GM18517 (cell line): ENCODE measurements around the gene GABARAP.

ENCODE experiments used
- ATAC-seq: cut with Tn5 transposase; IDR thresholded peaks from one replicate; pipeline ENCODE4 v1.9.1; 2021; ENCODE audit warnings: mild to moderate bottlenecking, moderate library complexity; ENCODE audit not compliant: unreplicated experiment

Gene GABARAP

DNA sequence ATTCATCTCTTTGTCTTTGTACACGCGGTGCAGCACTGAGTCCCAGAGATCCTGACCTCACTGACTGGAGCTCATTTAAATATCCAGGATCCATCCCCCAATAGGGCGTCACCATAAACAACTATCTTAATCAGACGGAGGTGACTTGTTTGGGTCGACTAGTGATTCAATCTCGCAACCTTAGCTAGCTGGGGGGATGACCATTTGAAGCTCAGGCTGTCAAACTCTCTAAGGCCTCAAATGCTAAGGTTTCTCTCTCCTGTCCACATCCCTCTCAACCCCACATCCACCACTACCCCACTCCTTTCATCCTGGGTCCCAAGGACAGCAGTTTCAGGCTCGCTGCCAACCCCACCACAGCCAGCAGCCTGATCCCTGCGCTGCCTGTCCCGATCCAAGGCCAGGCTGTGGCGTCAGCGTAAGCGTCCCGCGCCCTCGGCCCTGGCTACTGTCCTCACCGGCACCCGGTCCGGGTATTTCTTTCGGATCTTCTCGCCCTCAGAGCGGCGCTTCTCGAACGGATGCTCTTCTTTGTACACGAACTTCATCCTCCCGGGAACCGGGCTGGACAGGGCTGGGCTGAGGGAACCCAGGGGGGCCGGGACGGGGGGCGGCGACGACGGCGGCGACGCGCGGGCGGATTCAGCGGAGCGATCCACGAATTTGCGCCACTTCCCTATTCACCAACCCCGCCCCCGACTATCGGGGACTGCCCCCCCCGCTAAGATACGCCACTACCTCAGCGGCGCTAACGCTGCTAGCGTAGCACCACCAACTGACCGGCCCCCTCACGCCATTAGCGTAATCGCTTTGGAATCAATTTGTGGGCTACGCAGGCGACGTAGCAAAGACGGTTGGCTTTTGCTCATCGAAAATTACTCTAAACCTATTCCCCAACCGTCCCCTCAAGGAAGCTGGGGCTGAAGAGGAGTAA lies at the start of gene GABARAP:
Gene GABARAP, minus strand, starts transcription at position 667 of the 934 bp plus-strand sequence. Its CDS starts 119 bp downstream, at position 548.
- ATAC-seq = peak; percentile 27

GRCh38 chr17:7290685-7291084 lies 48.4 kb upstream of the GABARAP start:
- no peak for ATAC-seq

DNA sequence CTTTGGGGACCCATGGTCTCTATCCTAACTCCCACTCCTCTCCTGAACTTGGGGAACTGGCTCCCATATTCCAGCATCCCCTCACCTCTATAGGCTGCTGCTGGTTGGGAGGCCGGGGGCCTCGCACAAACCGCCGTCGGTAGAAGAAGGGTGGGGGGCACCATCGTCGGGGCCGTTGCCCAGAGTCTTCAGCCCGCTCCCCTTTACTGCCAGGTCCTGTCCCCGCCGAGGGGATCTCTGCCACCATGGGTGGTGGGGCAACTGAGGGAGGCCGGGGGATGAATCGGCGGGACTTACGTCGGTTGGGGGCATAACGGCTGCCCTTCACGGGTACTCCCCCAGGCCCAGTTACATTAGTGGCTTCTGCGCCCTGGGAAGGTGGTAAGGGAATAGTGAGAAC lies 47.9 kb upstream of the GABARAP start:
- ATAC-seq = no peak

DNA sequence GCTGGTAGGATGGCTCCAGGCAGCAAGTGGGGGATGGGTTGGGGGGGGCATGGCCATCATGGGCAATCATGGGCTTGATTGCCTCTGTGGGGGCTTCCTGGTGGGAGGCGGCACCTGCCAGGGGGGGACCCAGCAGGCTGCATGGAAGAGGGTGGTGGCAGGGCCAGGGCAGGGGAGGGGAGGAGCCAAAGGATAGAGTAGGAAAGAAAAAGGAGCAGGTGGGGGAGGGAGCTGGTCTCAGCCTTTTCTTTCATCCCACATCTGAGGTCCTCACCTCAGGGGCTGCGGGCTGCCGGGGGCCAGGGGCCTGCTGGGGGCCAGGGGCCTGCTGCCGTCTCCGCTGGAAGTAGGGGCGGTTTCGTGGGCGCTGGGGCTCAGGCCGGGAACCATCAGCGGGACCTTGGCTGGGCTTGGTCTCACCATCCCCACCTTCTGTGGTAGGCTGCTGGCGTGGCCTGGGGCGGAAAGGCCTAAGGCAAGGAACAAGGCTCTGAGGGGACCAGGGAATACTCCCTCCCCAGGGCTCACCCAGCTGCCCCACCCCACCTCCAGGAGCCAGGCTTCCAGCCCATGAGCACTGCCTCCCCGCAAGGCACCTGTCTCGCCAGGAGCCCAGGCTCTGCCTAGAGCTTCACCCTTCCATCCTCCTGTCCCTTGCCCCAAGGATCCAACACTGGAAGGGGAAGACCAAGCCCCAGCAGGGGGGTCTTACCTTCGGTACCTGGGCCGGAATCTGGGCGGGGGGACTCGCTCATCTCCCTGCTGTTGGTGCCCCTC lies 47.2 kb upstream of the GABARAP start:
- no peak for ATAC-seq

- no peak for ATAC-seq
Measured at GRCh38 chr17:7285679-7286078, 43.4 kb upstream of the GABARAP start.

DNA sequence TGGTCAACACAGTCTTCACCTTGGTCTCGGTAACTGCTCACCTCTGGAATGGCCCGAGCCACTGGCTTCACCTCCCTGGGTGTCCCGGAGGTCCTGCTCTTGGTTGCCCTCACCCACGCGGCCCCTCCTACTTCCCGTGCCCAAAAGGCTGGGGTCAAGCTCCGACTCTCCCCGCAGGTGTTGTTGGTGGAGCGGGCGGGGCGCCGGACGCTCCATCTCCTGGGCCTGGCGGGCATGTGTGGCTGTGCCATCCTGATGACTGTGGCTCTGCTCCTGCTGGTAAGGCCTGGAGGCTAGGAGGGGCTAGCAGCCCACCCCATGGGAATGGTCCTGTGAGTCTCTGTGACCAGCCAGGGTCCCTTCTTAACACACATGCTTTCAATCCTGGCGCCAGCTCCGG lies 42.7 kb upstream of the GABARAP start:
- ATAC-seq = no peak

DNA sequence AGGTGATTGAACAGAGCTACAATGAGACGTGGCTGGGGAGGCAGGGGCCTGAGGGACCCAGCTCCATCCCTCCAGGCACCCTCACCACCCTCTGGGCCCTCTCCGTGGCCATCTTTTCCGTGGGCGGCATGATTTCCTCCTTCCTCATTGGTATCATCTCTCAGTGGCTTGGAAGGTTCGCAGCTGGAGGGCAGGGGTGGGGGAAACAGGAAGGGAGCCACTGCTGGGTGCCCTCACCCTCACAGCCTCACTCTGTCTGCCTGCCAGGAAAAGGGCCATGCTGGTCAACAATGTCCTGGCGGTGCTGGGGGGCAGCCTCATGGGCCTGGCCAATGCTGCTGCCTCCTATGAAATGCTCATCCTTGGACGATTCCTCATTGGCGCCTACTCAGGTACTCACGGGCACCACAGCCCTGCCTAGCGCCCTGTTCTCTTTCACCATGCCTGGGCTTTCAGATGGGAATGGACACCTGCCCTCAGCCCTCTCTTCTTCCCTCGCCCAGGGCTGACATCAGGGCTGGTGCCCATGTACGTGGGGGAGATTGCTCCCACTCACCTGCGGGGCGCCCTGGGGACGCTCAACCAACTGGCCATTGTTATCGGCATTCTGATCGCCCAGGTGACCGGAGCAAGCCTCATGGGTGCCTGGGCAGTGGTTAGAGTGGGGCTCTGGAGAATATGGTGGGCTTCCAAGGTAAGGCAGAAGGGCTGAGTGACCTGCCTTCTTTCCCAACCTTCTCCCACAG lies 41.4 kb upstream of the GABARAP start:
- no peak for ATAC-seq

GRCh38 chr17:7282752-7283321 lies 40.6 kb upstream of the GABARAP start:
- ATAC-seq = no peak

GRCh38 chr17:7281953-7282751 lies 39.9 kb upstream of the GABARAP start:
- no peak for ATAC-seq

DNA sequence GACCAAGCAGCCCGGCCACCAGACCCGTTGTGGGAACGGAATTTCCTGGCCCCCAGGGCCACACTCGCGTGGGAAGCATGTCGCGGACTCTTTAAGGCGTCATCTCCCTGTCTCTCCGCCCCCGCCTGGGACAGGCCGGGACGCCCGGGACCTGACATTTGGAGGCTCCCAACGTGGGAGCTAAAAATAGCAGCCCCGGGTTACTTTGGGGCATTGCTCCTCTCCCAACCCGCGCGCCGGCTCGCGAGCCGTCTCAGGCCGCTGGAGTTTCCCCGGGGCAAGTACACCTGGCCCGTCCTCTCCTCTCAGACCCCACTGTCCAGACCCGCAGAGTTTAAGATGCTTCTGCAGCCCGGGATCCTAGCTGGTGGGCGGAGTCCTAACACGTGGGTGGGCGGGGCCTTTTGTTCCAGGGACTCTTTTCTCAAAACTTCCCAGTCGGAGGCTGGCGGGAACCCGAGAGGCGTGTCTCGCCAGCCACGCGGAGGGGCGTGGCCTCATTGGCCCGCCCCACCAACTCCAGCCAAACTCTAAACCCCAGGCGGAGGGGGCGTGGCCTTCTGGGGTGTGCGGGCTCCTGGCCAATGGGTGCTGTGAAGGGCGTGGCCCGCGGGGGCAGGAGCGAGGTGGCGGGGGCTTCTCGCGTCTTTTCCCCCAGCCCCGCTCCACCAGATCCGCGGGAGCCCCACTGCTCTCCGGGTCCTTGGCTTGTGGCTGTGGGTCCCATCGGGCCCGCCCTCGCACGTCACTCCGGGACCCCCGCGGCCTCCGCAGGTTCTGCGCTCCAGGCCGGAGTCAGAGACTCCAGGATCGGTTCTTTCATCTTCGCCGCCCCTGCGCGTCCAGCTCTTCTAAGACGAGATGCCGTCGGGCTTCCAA lies 39.1 kb upstream of the GABARAP start, which contains the start of gene SLC2A4:
Gene SLC2A4, plus strand, starts transcription at position 645 of the 879 bp plus-strand sequence. Its CDS starts 217 bp downstream, at position 862.
- ATAC-seq = no peak

DNA sequence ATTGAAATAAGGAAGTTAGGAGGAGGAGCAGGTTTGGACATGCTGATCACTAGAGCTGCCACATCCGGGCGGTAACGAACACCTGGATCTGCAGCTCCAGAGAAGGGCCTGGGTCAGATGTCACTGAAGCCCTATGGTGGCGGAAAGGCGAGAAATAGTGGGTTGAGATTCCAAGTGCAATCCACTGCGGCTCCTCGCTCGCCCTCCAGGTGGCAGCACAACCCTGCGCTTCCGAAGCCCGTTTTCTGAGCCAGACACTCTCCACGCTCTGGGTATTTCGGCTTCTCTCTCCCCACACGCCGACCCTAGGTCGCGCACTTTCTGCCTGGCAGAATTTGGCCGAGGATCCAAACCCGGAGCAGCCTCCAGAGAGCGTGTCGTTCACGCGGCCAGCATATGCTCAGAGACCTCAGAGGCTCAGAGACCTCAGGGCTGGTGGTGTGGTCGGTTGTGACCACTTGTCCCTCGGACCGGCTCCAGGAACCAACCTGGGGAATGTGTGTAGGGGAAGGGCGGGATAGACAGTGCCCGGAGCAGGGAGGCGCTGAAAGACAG lies 38.3 kb upstream of the GABARAP start:
- ATAC-seq = peak; percentile 70

GRCh38 chr17:7279448-7279847 lies 37.2 kb upstream of the GABARAP start:
- ATAC-seq = no peak

- ATAC-seq = no peak
Measured at GRCh38 chr17:7266784-7267183, 24.5 kb upstream of the GABARAP start.

DNA sequence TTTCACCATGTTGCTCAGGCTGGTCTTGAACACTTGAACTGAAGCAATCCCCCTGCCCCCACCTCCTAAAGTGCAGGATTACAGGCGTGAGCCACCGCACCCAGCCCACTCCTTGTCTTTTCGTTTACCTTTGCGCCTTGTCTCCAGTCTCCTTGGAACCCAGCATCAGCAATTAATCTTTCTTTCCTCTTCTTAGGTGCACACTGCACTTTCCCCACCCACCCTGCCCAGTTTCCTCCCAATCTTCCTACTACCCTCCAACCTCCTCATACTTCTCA lies 21.5 kb upstream of the GABARAP start:
- ATAC-seq = no peak

GRCh38 chr17:7262935-7263800 lies 20.9 kb upstream of the GABARAP start:
- ATAC-seq = no peak

DNA sequence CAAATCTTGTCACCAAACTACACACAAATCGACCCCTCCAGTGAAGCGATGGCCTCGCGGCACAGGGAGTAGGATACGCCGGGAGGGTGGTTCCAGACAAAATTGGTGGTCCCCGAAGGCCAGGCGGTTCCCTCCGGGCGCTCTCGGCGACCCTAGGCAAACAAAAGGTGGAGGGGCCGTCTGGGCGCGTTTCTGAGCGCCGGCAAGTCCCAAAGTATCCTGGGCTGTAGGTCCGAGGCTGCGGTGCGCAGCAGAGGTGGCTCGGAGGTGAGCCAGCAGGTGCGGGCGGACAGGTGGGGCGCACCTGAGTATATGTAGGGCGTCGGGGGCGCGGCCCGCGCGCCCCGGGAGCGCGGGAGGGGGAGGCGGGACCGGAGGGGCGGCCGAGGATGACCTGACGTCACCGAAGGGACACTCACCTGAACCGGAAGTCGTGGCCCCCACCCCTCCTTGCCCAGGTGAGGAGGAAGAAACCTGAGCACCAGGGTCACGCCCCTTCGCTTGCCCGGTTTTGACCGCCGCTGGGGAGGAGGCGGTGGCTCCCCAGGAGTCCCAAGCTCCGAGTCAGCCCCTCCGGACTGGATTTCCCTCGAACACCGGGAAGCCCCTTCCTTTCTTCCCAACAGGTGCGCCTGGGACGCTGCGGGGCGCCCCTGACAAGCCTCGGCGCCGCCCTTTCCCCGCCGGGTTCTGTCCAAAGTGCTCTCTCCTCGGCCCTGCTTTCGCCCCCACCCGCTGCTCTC lies 20.1 kb upstream of the GABARAP start, which contains the start of gene CLDN7:
Gene CLDN7, minus strand, starts transcription at position 287 of the 743 bp plus-strand sequence. CDS start 435 bp downstream, outside the sequence.
- no peak for ATAC-seq
